ENCODE results near the gene MSANTD1.

The MSANTD1 gene

GRCh38 chr4:3249711-3250437, 915 bp downstream of the MSANTD1 start:
- no peak for DNase-seq

- no peak for DNase-seq
These were observed 1.5 kb downstream of the MSANTD1 start for GRCh38 chr4:3250438-3250955.

- DNase-seq: no peak
These were observed 2.2 kb downstream of the MSANTD1 start for GRCh38 chr4:3250956-3251690.

- no peak for DNase-seq
These were observed 2.9 kb downstream of the MSANTD1 start for GRCh38 chr4:3251691-3252479.

- no peak for DNase-seq
These were observed 3.5 kb downstream of the MSANTD1 start for GRCh38 chr4:3252480-3252828.

- DNase-seq: no peak
These were observed 4.1 kb downstream of the MSANTD1 start for GRCh38 chr4:3252831-3253641.

- DNase-seq: no peak
These were observed 4.8 kb downstream of the MSANTD1 start for GRCh38 chr4:3253808-3254207.

- no peak for DNase-seq
These were observed 5.6 kb downstream of the MSANTD1 start for GRCh38 chr4:3254302-3255131.

GRCh38 chr4:3255611-3256186, 6.7 kb downstream of the MSANTD1 start:
- DNase-seq: no peak

GRCh38 chr4:3256230-3257102, 7.5 kb downstream of the MSANTD1 start:
- no peak for DNase-seq

GRCh38 chr4:3257103-3257555, 8.2 kb downstream of the MSANTD1 start:
- DNase-seq: no peak

- DNase-seq: no peak
These were observed 8.9 kb downstream of the MSANTD1 start for GRCh38 chr4:3257556-3258482.

GRCh38 chr4:3261411-3262207, 12.7 kb downstream of the MSANTD1 start:
- DNase-seq: no peak

- DNase-seq: no peak
These were observed 13.5 kb downstream of the MSANTD1 start for GRCh38 chr4:3262208-3263052.

- DNase-seq: no peak
These were observed 14.3 kb downstream of the MSANTD1 start for GRCh38 chr4:3263053-3263875.

GRCh38 chr4:3263876-3264193, 14.9 kb downstream of the MSANTD1 start:
- DNase-seq: no peak

All from inflammatory macrophage (primary cell).